ENCODE results near the gene CAMTA1.

DNA sequence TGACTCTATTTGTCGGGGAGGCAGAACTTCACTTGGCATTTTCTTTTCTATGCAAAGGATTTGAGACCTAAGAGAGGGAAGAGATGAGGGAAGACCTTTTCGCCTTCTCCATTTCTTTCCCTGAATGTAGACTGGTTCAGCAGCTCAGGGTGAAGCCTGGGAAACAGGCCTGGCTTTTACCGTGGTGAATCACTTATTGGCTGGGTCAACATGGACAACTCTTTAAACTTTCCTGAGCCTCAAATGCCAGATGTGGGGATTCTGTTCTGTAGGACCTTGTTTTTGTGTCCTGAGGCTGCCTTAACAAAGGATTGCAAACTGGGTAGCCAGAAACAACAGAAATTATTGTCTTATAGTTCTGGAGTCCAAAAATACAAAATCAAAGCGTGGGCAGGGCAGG lies 530.1 kb downstream of the CAMTA1 start:
- TF ChIP-seq, protein P1, sequence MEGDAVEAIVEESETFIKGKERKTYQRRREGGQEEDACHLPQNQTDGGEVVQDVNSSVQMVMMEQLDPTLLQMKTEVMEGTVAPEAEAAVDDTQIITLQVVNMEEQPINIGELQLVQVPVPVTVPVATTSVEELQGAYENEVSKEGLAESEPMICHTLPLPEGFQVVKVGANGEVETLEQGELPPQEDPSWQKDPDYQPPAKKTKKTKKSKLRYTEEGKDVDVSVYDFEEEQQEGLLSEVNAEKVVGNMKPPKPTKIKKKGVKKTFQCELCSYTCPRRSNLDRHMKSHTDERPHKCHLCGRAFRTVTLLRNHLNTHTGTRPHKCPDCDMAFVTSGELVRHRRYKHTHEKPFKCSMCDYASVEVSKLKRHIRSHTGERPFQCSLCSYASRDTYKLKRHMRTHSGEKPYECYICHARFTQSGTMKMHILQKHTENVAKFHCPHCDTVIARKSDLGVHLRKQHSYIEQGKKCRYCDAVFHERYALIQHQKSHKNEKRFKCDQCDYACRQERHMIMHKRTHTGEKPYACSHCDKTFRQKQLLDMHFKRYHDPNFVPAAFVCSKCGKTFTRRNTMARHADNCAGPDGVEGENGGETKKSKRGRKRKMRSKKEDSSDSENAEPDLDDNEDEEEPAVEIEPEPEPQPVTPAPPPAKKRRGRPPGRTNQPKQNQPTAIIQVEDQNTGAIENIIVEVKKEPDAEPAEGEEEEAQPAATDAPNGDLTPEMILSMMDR (IDR thresholded peaks at IDR 0.05; ENCODE audit: poor library complexity, severe bottlenecking), result no peak
- no peak for TF ChIP-seq EZH2 (IDR thresholded peaks at IDR 0.05; ENCODE audit: borderline replicate concordance, insufficient read depth, low read length, poor library complexity, severe bottlenecking)
- TF ChIP-seq, protein P2, sequence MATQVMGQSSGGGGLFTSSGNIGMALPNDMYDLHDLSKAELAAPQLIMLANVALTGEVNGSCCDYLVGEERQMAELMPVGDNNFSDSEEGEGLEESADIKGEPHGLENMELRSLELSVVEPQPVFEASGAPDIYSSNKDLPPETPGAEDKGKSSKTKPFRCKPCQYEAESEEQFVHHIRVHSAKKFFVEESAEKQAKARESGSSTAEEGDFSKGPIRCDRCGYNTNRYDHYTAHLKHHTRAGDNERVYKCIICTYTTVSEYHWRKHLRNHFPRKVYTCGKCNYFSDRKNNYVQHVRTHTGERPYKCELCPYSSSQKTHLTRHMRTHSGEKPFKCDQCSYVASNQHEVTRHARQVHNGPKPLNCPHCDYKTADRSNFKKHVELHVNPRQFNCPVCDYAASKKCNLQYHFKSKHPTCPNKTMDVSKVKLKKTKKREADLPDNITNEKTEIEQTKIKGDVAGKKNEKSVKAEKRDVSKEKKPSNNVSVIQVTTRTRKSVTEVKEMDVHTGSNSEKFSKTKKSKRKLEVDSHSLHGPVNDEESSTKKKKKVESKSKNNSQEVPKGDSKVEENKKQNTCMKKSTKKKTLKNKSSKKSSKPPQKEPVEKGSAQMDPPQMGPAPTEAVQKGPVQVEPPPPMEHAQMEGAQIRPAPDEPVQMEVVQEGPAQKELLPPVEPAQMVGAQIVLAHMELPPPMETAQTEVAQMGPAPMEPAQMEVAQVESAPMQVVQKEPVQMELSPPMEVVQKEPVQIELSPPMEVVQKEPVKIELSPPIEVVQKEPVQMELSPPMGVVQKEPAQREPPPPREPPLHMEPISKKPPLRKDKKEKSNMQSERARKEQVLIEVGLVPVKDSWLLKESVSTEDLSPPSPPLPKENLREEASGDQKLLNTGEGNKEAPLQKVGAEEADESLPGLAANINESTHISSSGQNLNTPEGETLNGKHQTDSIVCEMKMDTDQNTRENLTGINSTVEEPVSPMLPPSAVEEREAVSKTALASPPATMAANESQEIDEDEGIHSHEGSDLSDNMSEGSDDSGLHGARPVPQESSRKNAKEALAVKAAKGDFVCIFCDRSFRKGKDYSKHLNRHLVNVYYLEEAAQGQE (IDR thresholded peaks at IDR 0.05; ENCODE audit: borderline replicate concordance), result no peak
- no peak for TF ChIP-seq POLR2AphosphoS5 (IDR thresholded peaks at IDR 0.05)

Data from neural cell (in vitro differentiated cells).